ENCODE measurements around the gene DIPK2A. TPM values are rescaled to one million over a fixed set of nuclear protein-coding genes. Genes with fewer than 3 reads are reported as not detected.

The DIPK2A gene
- total RNA-seq, 1 donor from 2014 or later, result 15.3 TPM

Other genes with a start within 250 kb of the DIPK2A start
- gene SLC9A9, start 123.4 kb upstream of the DIPK2A start, total RNA-seq, result 21.0 TPM